CD4-positive, alpha-beta T cell treated with Interferon gamma for 1 hour (primary cell): ENCODE measurements around the gene SIX4.
"Not testable (repeated sequence)": the region's sequence is repeated elsewhere in the genome, so short reads cannot be mapped to it uniquely, and the experiment has no call there.

Experiments used
- DNase-seq: peaks from one replicate; pipeline ENCODE4 v3.0.0-alpha.2; 2020

Gene SIX4

DNA sequence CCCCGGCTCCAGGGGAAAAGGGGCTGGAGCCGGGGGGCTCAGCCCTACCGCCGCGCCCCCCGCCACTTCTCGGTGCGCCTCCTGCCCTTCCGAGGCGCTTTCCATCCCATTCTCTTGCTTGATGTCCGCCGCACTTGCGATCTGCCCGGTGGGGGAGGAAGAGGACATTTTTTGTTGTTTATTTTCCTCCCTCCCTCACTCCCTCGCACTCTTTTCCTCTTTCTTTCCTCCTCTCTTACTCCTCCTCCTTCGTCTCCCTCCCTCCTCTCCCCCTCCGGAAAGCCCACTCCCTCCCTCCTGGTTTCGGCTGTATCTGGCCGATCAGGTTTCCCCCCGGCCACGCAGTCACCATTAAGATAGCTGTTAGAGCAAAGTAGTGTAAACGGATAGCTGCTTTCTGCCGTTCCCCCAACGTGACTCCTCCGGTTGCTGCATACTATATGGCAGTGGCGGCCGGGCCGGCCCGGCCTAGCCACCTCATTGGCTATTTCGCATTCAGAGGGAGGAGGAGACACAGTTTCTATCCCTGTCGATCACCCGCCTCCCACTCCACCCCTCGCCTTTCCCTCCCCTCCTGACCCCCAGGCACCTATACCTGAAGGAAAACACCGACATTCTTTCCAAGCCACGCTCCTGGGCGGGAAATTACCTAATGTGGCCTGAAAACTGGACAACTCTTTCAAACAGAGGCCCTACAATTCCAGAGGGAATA, at the start of gene SIX4:
TSS of gene SIX4 (minus strand) at position 445 of the 712 bp plus-strand sequence. CDS start at position 168, 277 bp downstream.
- DNase-seq: peak; percentile 14

- DNase-seq: no peak
Observed at GRCh38 chr14:60773558-60773957, 49.4 kb upstream of the SIX4 start.

DNA sequence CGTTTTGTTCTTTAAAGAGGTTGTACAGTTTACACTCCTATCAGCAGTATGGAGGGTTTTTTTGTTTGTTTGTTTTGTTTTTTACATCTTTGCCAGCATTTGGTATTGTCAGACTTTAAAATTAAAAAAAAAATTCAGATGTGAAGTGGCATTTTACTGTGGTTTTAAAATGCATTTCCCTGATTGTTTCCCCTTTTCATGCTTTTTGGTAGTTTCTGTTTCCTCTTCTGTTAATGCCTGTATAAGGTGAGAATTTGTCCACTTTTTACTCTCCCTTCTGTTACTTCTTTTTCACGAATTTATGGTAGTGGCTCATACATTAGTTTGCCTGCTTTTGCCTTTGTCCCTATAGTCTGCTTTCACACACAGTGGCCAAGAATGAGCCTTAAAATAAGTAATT, 47.0 kb upstream of the SIX4 start:
- no peak for DNase-seq

- DNase-seq: no peak
Observed at GRCh38 chr14:60768602-60769001, 44.5 kb upstream of the SIX4 start.

- no peak for DNase-seq
Observed at GRCh38 chr14:60760644-60761364, 36.7 kb upstream of the SIX4 start.

DNA sequence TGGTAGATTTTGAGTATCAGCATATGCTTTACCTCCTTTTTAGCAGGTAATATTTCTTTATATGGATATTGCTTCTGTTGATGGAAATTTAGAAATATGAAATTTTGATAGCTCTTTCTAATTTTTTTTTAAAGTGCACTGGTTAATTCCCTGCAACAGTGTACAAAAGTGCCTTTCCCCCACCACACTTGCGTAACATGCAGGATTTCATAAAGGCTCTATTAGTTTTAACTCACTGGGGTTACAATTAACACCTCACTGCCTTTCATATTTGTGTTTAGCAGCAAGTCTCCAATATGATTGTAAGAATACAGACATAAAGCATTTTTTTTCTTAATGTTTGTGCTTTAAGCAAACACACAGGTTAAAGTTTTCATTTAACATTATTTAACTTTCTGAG, 36.1 kb upstream of the SIX4 start:
- DNase-seq: no peak

DNA sequence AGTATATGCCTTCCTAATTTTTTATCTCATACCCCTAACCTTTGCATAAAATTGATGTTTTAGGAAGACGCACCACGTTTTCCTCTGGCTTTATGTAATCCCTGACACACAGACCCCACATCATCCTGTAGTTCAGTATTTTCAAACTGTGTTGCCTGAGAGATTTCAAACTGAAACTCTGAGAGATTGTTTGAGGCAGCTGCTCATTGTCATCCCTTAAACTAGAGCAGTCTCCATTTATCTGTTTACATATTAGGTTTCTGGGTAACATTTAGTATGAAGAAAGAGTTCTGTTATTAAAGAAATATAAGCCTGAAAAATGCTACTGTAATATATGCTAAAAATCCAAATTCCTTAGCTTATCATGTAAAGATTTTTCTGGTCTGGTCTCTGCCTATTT, 34.7 kb upstream of the SIX4 start:
- no peak for DNase-seq

DNA sequence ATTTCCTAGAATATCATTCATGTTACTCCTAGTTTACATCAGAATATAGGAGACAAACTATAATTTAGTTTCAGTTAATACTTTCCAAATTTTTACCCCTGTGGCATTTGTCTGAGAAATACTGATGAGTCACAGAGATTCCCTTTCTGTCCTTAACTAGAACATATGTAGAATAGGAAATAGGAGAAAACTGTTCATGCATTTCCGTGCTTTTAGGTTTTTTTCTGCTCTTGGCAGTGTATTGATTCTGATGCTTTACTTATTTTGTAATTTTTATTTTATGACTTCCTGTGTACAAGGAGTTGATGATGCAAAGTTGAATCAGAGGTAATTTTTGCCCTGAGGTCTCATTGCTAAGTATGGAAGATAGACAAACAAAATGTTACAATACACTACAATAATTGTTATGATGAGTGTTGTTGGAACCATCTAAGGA, 33.4 kb upstream of the SIX4 start:
- DNase-seq: no peak

- no peak for DNase-seq
Observed at GRCh38 chr14:60756847-60757246, 32.7 kb upstream of the SIX4 start.

DNA sequence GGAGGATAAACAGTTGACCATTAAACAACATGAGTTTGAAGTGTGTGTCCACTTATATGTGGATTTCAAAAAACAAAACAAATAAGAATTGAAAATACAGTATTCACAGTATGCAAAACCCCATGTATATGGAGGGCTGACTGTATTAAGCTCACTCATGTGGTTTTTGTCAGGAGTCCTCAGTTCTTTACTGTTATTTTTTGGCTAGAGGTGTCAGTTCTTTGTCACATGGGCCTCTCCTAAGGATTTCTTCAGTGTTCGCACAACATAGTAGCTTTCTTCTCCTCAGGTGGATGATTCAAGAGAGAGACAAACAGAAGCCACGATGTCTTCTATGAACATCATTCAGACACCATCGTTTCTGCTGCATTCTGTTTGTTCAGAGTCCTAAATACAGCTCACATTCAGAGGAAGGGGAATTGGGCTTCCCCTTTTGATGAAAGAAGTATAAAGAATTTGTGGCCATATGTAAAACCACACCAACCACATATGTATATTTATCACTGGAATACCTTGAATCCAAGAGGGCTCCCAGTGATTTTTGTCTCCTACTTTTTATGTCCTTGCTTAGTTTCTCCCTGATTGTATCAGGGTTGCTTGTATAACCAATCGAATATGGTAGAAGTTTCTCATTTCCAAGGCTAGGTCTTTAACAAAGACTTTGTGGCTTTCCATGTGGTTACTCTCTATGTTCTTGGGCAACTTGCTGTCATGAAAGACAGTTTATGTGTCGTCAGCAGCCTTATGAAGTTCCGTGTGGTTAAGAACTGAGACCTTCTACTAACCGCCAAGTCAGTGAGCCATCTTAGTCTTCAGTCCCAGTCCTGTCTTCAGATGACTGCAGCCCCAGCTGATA, 29.3 kb upstream of the SIX4 start:
- DNase-seq: peak; percentile 48

GRCh38 chr14:60744566-60744965, 20.4 kb upstream of the SIX4 start:
- DNase-seq: no peak

GRCh38 chr14:60738843-60739508, 14.8 kb upstream of the SIX4 start:
- DNase-seq: no peak

DNA sequence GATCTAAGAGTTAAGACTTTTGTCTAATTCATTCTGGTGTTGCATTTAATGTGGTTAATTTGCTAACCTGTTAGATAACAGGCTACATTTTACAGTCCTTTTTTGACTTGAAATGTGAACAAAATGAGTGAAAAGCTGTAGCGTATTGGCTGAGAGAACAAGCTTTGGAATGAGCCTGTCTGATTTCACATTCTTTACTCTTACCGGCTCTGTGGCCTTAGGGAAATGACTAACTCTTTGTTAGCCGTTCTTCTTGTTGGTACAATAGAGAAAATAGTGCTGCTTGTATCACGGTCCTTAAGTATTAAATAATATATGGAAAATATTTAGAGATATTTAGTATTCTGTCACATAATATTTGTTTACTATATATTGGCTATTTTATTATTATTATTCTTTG, 12.3 kb upstream of the SIX4 start:
- no peak for DNase-seq

DNA sequence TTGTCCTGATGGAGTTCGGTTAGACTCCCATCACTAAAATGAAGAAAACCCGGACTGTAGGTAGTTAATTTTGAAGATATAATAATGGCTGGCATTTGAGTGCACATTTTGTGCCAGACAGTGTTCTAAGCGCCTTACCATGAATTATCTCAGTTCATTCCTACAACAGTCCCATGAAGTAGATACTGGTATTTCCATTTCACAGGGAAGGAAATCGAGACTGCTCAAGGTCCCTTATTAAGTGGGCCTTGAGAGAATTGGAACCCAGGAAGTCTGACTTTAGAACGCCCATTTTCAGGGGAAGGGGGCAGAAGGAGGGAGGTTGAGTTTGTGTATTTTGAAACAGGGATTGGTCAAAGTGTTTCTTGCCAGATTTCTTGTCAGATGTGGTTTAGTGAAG, 11.3 kb upstream of the SIX4 start:
- DNase-seq: no peak

- DNase-seq: peak; percentile 68
Observed at GRCh38 chr14:60734465-60735242, 10.5 kb upstream of the SIX4 start, which contains the start of gene MNAT1. TSS of gene MNAT1 (plus strand) at chr14:60734761. CDS start at chr14:60734863, 102 bp downstream.

DNA sequence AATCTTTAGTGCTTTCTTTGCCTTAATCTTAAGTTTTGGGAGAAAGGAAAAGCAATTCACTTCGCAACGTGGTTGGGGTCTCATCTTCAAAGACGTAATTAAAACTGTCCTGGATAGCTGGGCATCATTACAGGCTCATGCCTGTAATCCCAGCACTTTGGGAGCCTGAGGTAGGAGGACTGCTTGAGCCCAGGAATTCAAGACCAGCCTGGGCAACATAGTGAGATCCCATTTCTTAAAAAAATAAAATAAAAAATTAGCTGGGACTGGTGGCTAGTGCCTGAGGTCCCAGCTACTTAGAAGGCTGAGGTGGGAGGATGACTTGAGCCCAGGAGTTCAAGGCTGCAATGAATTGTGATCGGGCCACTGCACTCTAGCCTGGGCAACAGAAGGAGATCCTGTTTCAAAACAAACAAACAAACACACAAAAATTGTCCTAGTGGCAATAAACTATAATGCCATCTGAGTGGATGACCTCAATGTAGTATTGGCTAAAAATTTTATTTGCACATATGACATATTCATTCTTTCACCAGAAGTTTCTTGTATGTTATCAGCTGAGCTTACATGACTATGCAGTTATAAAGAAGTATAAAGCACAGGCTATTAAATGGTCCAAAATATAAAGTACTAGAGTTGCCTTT, 8.8 kb upstream of the SIX4 start:
- DNase-seq: no peak

DNA sequence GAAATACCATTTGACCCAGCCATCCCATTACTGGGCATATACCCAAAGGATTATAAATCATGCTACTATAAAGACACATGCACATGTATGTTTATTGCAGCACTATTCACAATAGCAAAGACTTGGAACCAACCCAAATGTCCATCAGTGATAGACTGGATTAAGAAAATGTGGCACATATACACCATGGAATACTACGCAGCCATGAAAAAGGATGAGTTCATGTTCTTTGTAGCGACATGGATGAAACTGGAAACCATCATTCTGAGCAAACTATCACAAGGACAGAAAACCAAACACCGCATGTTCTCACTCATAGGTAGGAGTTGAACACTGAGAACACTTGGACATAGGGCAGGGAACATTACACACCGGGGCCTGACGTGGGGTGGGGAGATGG, 7.1 kb upstream of the SIX4 start:
- not testable (repeated sequence) for DNase-seq

DNA sequence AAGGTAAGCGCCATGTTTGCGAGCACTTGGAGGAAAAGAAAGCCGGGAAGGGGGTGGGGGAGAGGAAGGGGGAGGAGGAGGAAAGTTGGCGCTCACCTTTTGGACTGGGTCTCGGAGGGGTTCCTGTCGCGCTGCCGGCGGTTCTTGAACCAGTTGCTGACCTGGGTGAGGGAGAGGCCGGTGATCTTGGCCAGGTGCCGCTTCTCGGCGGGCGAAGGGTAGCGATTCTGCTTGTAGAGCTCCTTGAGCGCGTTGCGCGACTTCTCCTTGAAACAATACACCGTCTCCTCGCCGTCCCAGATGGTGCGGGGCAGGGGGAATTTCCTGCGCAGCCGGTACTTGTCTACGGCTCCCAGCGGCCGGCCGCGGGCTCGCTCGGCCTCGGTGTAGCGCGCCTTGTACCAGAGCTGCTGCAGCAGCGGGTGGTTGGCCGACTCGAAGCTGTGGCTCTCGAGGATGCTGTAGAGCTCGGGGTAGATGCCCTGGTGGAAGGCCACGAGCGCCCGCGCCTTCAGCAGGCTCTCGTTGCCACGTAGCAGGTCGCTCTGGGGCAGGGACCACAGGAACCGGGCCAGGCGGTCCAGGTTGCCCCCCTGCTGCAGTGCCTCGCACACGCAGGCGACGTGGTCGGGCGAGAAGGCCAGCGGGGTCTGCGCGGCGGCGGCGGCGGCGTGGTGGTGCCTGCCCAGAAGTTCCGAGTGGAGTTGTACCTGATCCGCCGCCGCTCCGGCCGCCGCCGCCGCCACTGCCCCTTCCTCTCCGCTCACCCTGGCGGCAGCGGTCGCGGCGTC, 840 bp downstream of the SIX4 start:
- DNase-seq: peak; percentile 3

DNA sequence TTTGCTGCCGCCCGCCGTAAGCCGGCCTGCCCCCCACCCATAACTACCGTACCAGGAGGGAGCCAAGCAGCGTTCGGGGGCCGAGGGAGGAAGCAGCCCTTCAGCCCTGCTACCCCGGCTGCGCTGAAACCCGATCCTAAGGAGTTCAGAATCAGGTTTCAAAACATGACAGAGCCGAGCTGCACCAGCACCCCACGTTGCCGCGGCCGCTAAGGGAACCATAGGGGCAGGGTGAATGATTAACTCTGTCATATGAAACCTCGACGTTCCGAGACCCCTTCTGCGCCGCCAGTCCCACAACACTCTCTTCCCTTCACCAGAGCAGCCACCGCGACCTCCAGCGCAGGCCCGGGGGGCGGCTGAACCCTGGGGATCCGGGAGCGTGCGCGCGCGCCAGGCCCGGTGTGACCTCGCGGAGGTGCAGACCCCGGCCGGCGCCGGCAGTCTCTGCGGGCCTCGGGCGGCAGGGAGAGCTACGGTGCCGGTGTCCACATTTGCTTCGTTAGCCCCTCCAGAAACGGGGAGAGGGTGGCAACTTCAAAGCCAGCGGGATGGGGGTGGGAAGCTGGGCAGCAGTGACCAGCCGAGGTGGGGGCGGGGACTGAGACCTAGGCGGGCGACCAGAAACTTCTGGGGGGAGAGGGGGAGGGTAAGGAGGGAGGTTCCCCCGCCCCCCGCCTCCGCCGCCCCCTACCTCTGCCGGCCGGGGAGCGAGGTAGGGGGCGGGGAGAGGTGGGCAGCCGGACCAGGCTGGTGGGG, 1.6 kb downstream of the SIX4 start:
- DNase-seq: no peak

GRCh38 chr14:60722107-60722356, 2.1 kb downstream of the SIX4 start:
- no peak for DNase-seq
